ENCODE results near the gene PAQR6. TPM values are rescaled to one million over a fixed set of nuclear protein-coding genes. Genes with fewer than 3 reads are reported as not detected.
A peak's percentile ranks its signal among the peaks of the same experiment; 100 is the strongest.

PAQR6 gene
- total RNA-seq, 2 donors from 2014 or later: 5.9 to 9.5 TPM

DNA sequence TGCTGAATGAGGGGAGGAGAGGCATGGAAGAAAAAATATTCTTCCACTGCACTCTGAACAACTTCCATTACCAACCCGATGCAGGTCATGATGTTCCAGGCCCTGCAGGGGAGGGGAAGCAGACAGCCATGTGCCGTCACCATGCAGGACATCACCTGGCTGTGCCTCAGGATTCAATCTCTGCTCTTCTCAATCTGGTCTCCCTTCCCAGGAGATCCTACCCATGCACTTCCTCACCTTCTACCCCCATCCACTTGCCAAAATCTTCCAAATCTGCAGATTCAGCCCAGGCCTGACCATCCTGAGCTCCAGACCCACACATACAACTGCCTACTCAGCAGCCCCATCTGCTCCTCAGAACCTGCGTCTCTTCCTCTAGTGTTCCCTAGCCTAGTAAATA, 5.8 kb upstream of the PAQR6 start:
- H3K9me3 Mint-ChIP-seq: no peaks in the 10 kb centered on the region
- H3K27ac Mint-ChIP-seq: no peak overlapping the region
- H3K4me3 Mint-ChIP-seq: no peak overlapping the region
- no peak for DNase-seq (ENCODE audit: low spot score)
- ATAC-seq: no peak
- peaks cover 10 to 11% of the 10 kb centered on the region in 2 donors for H3K4me1 Mint-ChIP-seq (ENCODE audit: low read depth in 2 of 2)
- peaks cover 18% of the 10 kb centered on the region for H3K36me3 Mint-ChIP-seq
- no peaks in the 10 kb centered on the region for H3K27me3 Mint-ChIP-seq

DNA sequence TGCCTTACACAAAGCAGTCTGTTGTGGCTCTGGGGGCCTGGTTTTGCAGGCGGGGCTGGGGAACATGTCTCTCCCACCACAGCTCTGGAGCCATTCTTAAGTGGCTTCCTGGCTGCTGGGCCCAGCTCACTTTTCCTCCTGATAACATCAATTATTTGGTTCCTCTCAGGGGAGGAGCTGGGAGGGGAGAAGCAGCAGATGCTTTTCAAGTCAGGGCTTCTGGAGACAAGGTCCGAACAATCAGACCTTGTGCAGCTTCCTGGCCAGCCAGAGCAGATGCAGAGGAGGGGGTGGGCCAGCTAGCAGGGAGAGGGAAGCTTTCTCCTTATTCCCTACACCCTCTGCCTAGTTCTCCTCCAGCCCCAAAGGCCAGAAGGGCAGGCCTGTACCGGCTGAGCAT, 3.7 kb upstream of the PAQR6 start:
- Mint-ChIP-seq H3K36me3 (peaks cover 18% of the 10 kb centered on the region), H3K9me3 (no peaks in the 10 kb centered on the region), H3K27me3 (no peaks in the 10 kb centered on the region), H3K4me1 (ENCODE audit: low read depth in 2 of 2) (peaks cover 0 to 5% of the 10 kb centered on the region in 2 donors), H3K4me3 (no peak overlapping the region), H3K27ac (no peak overlapping the region)
- DNase-seq (ENCODE audit: low spot score) (no peak), ATAC-seq (no peak)

DNA sequence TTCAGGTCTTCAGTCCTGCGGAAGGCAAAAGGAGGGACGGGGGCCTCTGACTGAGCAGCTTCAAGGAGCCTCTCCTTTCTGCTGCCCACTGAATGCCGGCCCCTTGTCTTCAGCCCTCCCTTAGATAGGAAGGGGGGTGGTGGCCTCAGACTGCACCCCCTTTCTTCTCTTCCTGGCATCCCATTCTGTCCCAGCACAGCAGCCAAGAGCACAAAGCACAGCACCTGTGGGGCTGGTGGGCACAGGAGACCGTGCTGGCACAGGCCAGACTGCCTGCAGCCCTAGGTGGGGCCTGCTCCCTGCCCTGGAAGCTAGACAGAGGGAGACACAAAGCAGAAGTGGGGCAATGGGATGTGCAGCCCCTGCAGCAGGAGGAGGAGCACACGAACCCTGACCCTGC, 1.7 kb upstream of the PAQR6 start:
- H3K36me3 Mint-ChIP-seq: peaks cover 18% of the 10 kb centered on the region

DNA sequence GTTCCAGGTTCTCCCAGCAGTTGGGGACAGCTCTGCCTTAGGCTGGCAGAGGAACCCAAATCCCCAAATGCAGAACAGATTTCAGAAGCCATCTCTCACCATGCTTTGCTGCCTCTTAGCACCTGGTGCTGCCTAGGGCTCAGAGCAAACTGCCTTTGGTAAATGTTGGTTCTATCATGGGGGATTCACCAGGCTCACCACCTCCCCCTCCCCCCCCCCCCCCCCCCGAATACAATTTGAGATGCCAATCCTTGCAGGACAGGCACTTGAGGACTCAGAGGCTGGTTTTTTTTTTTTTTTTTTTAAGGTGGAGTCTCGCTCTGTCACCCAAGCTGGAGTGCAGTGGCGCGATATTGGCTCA, 447 bp upstream of the PAQR6 start:
- no peak overlapping the region for H3K27ac Mint-ChIP-seq
- H3K27me3 Mint-ChIP-seq: no peaks in the 10 kb centered on the region
- no peak overlapping the region for H3K4me3 Mint-ChIP-seq
- H3K4me1 Mint-ChIP-seq (ENCODE audit: low read depth in 2 of 2): peaks cover 13 to 18% of the 10 kb centered on the region in 2 donors
- ATAC-seq: no peak
- no peak for DNase-seq (ENCODE audit: low spot score)
- H3K9me3 Mint-ChIP-seq: no peaks in the 10 kb centered on the region
- H3K36me3 Mint-ChIP-seq: peaks cover 8% of the 10 kb centered on the region

More for the DNA sequence above, 1.7 kb upstream of the PAQR6 start:
- Mint-ChIP-seq H3K4me3 (no peak overlapping the region), H3K27me3 (no peaks in the 10 kb centered on the region), H3K9me3 (no peaks in the 10 kb centered on the region), H3K27ac (no peak overlapping the region), H3K4me1 (ENCODE audit: low read depth in 2 of 2) (peaks cover 13 to 17% of the 10 kb centered on the region in 2 donors)
- no peak for DNase-seq (ENCODE audit: low spot score)
- no peak for ATAC-seq

DNA sequence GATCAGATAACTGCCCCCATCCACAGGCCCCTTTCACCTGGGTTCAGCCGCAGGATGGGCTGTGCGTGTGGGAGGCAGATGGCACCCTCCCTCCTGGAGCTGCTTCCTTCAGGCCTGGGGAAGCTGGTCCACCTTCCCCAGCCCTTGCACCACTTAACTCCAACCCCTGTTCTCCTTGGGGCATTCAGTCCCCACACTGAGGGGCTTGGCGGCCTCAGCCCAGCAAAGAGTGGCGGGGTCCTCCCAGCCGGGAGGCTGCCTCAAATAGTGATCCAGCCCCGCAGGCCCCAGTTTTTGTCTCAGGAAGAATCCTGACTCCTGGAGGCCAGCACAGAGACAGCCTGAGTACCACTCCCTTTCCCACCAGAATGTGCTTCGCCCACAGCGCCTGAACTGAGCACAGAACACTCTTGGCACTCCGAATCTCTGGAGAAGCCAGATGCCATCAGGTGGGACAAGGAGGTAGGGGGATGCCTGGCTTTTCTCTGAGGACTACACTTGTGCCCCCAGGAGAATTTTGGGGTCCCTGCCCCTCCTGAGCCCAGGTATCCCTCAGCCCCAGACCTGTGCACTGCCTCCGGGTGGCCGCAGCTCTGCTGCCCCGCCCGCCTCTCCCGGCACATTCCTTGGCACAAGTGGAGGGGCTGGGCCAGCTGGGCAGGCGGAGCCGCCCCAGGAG, 936 bp downstream of the PAQR6 start:
- no peak overlapping the region for H3K27ac Mint-ChIP-seq
- ATAC-seq (no peak), DNase-seq (ENCODE audit: low spot score) (no peak)
- H3K9me3 Mint-ChIP-seq: no peaks in the 10 kb centered on the region
- H3K4me3 Mint-ChIP-seq: no peak overlapping the region
- no peaks in the 10 kb centered on the region for H3K27me3 Mint-ChIP-seq
- H3K36me3 Mint-ChIP-seq: no peaks in the 10 kb centered on the region
- peaks cover 13 to 18% of the 10 kb centered on the region in 2 donors for H3K4me1 Mint-ChIP-seq (ENCODE audit: low read depth in 2 of 2)

DNA sequence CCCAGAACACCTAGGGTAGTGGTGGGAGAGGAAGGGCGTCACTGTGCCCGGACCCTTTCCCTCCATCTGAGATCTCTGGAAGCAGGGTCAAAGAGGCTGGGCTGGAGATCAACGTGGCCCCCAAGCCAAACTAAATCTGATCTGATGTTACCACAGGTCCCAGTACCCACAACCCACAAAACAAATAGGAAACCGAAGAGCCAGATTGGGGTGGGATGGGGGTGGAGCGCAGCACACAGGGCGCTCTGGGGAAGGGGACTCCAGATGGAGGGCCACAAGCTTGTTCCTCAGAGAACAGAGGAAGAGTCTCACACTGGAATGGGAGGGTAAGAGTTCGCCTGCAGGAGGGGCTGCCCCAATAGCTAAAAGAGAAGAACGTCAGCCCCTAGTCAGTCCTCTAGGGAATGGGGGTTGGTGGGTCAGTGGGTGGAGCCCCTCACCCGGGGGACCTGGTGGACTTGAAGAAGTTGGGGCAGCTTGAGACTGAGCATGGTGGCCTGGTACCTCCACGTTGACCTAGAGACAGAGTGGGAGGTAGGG, 1.5 kb downstream of the PAQR6 start:
- H3K36me3 Mint-ChIP-seq: no peaks in the 10 kb centered on the region
- no peak overlapping the region for H3K27ac Mint-ChIP-seq
- H3K9me3 Mint-ChIP-seq: no peaks in the 10 kb centered on the region
- H3K27me3 Mint-ChIP-seq: no peaks in the 10 kb centered on the region
- no peak for DNase-seq (ENCODE audit: low spot score)
- no peak for ATAC-seq
- no peak overlapping the region for H3K4me3 Mint-ChIP-seq
- H3K4me1 Mint-ChIP-seq (ENCODE audit: low read depth in 2 of 2): peaks cover 13 to 18% of the 10 kb centered on the region in 2 donors

DNA sequence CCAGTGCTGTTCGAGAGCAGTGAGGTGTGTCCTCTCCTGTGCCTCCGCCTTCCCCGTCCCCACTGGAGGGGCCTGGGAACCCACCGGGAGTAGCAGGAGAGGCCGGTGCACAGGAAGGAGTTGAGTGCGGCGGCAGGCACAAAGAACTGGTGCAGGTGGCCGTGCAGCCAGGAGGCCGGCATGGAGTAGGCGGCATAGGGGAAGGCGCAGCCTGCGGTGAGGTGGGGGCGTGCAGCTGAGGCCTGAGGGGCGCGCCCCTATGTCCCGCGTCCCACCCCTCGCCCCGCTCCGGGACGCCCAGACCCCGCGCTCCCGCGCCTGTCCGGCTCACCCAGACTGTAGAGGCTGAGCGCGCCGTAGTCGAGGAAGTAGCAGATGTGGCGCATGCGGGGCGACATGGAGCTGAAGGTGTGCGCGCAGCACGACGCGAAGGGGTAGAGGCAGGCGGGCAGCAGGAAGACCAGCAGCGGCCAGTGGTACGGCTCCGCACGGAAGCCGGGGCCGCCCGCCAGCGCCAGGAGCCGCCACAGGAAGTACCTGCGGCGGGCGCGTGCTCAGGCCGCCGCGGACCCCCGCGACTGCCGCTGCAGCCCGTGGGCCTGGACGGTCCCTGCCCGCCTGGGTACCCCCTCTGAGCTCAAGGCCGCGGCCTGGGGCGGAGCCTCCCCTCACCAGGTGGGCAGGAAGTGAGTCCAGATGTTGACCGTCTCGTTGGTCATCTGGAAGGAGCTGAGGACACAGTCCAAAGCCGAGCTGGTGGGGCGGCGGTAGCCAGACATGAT, 2.2 kb downstream of the PAQR6 start:
- Mint-ChIP-seq H3K4me1 (ENCODE audit: low read depth in 2 of 2) (peaks cover 13 to 21% of the 10 kb centered on the region in 2 donors), H3K27ac (peak overlapping the region in 1 of 2 donors; percentile 48), H3K9me3 (no peaks in the 10 kb centered on the region), H3K36me3 (no peaks in the 10 kb centered on the region), H3K4me3 (peak overlapping the region; percentile 81), H3K27me3 (no peaks in the 10 kb centered on the region)
- DNase-seq (ENCODE audit: low spot score) (peak; percentile 71), ATAC-seq (peak; percentile 73 to 77)

DNA sequence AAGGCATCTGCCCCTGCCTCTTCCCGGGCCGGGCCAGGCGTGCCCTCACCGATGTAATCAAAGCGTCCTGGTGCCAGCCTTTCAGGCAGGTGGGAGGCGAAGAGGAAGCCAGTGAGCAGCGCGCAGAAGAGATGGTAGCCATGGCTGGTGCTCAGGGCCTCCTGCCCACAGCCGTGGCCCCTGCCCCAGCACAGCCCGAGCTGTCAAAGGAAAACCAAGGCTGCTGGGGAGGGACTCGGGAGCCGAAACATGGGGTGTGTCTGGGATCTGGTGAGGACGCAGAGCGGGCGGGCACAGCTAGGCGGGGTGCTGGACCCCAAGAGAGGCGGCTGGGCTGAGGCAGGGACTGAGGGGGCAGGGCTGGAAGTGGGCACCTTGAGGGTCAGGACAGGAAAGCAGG, 3.1 kb downstream of the PAQR6 start:
- Mint-ChIP-seq H3K36me3 (peaks cover 4% of the 10 kb centered on the region), H3K9me3 (no peaks in the 10 kb centered on the region), H3K4me3 (peak overlapping the region; percentile 81), H3K27me3 (no peaks in the 10 kb centered on the region), H3K4me1 (ENCODE audit: low read depth in 2 of 2) (peaks cover 13 to 21% of the 10 kb centered on the region in 2 donors), H3K27ac (no peak overlapping the region)
- no peak for DNase-seq (ENCODE audit: low spot score)
- ATAC-seq: no peak

DNA sequence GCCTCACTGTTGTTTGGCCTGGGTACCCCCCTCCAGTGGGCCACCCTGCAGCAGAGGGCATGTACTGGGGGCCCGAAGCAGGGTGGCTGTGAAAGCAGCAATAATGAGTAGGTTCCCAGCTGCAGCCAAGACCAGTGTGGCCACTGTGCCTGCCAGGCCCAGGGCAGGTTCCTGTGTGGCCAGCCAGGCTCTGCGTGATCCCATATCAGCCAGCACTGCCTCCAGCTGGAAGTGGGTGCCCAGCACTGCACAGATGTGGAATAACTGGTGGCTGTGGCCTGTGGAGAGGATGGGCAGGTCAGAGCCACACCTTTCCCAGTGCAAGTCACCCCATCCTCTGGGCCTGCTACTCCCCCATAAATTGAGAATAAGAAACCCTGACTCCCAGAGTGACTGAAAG, 3.7 kb downstream of the PAQR6 start:
- Mint-ChIP-seq H3K9me3 (no peaks in the 10 kb centered on the region), H3K27ac (no peak overlapping the region), H3K27me3 (no peaks in the 10 kb centered on the region), H3K4me1 (ENCODE audit: low read depth in 2 of 2) (peaks cover 13 to 21% of the 10 kb centered on the region in 2 donors), H3K4me3 (no peak overlapping the region), H3K36me3 (peaks cover 6% of the 10 kb centered on the region)
- ATAC-seq (no peak), DNase-seq (ENCODE audit: low spot score) (no peak)

DNA sequence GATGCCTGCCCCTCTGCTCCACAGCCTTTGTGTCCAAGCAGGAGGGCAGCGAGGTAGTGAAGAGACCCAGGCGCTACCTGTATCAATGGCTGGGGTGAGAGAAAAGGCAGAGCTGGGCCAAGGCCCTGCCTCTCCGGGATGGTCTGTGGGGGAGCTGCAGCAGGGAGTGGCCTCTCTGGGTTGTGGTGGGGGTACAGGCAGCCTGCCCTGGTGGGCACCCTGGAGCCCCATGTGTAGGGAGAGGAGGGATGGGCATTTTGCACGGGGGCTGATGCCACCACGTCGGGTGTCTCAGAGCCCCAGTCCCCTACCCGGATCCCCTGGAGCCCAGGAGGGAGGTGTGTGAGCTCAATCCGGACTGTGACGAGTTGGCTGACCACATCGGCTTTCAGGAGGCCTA, 5.1 kb downstream of the PAQR6 start:
- no peaks in the 10 kb centered on the region for H3K9me3 Mint-ChIP-seq
- no peak overlapping the region for H3K27ac Mint-ChIP-seq

DNA sequence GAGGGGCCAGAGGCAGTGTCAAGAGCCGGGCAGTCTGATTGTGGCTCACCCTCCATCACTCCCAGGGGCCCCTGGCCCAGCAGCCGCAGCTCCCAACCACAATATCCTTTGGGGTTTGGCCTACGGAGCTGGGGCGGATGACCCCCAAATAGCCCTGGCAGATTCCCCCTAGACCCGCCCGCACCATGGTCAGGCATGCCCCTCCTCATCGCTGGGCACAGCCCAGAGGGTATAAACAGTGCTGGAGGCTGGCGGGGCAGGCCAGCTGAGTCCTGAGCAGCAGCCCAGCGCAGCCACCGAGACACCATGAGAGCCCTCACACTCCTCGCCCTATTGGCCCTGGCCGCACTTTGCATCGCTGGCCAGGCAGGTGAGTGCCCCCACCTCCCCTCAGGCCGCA, 5.9 kb downstream of the PAQR6 start, which contains the start of gene BGLAP:
Gene BGLAP (plus strand): TSS at position 259 of the 400 bp plus-strand sequence. CDS start 48 bp downstream, at position 307.
- Mint-ChIP-seq H3K4me3 (no peak within 1 kb of the TSS), H3K9me3 (no peaks in the 10 kb centered on the region), H3K27ac (peak within 1 kb of the TSS in 1 of 2 donors; percentile 37), H3K4me1 (ENCODE audit: low read depth in 2 of 2) (peaks cover 13 to 20% of the 10 kb centered on the region in 2 donors), H3K36me3 (peaks cover 15% of the 10 kb centered on the region), H3K27me3 (no peaks in the 10 kb centered on the region)
- no peak for DNase-seq (ENCODE audit: low spot score)
- no peak for ATAC-seq

More for the DNA sequence above, 5.1 kb downstream of the PAQR6 start:
- peaks cover 13 to 20% of the 10 kb centered on the region in 2 donors for H3K4me1 Mint-ChIP-seq (ENCODE audit: low read depth in 2 of 2)
- peaks cover 11% of the 10 kb centered on the region for H3K36me3 Mint-ChIP-seq
- DNase-seq (ENCODE audit: low spot score) (no peak), ATAC-seq (no peak)
- no peak overlapping the region for H3K4me3 Mint-ChIP-seq
- H3K27me3 Mint-ChIP-seq: no peaks in the 10 kb centered on the region

DNA sequence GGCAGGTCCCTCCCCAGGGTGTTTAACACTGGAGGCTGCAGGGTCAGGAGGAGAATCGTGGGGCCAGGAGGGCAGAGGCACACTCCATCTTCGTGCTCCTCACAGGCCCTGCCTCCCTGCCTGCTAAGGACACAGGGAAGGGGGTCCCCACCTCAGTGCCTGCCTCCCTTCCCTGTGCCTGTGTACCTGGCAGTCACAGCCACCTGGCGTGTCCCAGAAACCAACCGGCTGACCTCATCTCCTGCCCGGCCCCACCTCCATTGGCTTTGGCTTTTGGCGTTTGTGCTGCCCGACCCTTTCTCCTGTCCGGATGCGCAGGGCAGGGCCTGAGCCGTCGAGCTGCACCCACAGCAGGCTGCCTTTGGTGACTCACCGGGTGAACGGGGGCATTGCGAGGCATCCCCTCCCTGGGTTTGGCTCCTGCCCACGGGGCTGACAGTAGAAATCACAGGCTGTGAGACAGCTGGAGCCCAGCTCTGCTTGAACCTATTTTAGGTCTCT, 6.5 kb downstream of the PAQR6 start:
- no peak for ATAC-seq
- peaks cover 16% of the 10 kb centered on the region for H3K36me3 Mint-ChIP-seq
- H3K27ac Mint-ChIP-seq: peak overlapping the region in 1 of 2 donors; percentile 37
- H3K4me1 Mint-ChIP-seq (ENCODE audit: low read depth in 2 of 2): peaks cover 13 to 20% of the 10 kb centered on the region in 2 donors
- H3K27me3 Mint-ChIP-seq: no peaks in the 10 kb centered on the region
- no peak for DNase-seq (ENCODE audit: low spot score)
- H3K9me3 Mint-ChIP-seq: no peaks in the 10 kb centered on the region
- no peak overlapping the region for H3K4me3 Mint-ChIP-seq

DNA sequence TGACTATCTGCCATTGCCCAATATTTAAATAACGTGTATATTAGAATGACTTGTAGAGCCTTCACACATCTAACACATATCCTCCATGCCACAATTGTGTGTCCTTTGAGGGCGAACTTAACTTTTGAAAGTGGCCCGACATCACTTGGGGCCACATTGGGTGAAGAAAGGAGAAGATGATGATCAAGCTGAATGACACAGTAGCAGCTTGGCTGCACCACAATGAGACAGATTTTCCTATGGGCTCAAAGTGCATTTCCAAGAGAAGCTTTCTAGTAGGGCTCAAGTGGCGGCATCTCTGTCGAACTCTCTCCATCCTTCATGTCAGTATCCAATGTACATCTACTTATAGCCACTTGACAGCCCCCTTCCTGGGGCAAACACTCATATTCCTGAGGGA, 9.6 kb downstream of the PAQR6 start:
- no peak for ATAC-seq
- DNase-seq (ENCODE audit: low spot score): no peak
- peaks cover 0 to 9% of the 10 kb centered on the region in 2 donors for H3K4me1 Mint-ChIP-seq (ENCODE audit: low read depth in 2 of 2)
- H3K9me3 Mint-ChIP-seq: no peaks in the 10 kb centered on the region
- no peak overlapping the region for H3K4me3 Mint-ChIP-seq
- H3K36me3 Mint-ChIP-seq: peaks cover 16% of the 10 kb centered on the region
- H3K27ac Mint-ChIP-seq: no peak overlapping the region
- H3K27me3 Mint-ChIP-seq: no peaks in the 10 kb centered on the region

DNA sequence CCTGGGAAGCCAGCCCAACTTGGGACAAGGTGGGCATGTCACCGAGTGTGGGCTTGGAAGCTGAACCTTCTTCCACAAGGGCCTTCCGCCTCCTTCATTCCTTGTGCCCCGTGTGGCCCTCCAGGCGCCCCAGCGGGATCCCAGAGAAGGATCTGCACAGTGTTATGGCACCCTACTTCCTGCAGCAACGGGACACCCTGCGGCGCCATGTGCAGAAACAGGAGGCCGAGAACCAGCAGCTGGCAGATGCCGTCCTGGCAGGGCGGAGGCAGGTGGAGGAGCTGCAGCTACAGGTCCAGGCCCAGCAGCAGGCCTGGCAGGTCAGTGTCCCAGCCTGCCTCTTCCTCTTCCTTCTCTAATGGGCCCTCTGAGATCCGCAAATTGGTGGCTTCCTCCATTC, 11.7 kb downstream of the PAQR6 start:
- Mint-ChIP-seq H3K27ac (no peak overlapping the region), H3K4me3 (no peak overlapping the region), H3K9me3 (no peaks in the 10 kb centered on the region), H3K27me3 (no peaks in the 10 kb centered on the region), H3K36me3 (peaks cover 16% of the 10 kb centered on the region), H3K4me1 (ENCODE audit: low read depth in 2 of 2) (peaks cover 0 to 8% of the 10 kb centered on the region in 2 donors)
- ATAC-seq (no peak), DNase-seq (ENCODE audit: low spot score) (no peak)

All from natural killer cell treated with Interleukin-12 subunit alpha and Interleukin-12 subunit beta and Interleukin-15 and Interleukin-18, amount 100 ng/mL, for 72 hours (primary cell).